ENCODE results near the gene SNX9.

Gene SNX9

GRCh38 chr6:157982563-157983405 lies 159.7 kb downstream of the SNX9 start:
- peak; percentile 24 for DNase-seq

- DNase-seq, result no peak
Measured at GRCh38 chr6:157983406-157984119, 160.5 kb downstream of the SNX9 start.

- DNase-seq, result no peak
Measured at GRCh38 chr6:157984128-157984527, 161.1 kb downstream of the SNX9 start.

GRCh38 chr6:157984686-157985225 lies 161.7 kb downstream of the SNX9 start:
- DNase-seq, result no peak

- DNase-seq, result no peak
Measured at GRCh38 chr6:157985378-157986155, 162.5 kb downstream of the SNX9 start.

GRCh38 chr6:157987788-157988699 lies 165.0 kb downstream of the SNX9 start:
- DNase-seq, result no peak

- DNase-seq, result no peak
Measured at GRCh38 chr6:157988700-157989063, 165.6 kb downstream of the SNX9 start.

- DNase-seq, result peak; percentile 35
Measured at GRCh38 chr6:157989541-157990289, 166.7 kb downstream of the SNX9 start.

GRCh38 chr6:157990321-157991066 lies 167.4 kb downstream of the SNX9 start:
- no peak for DNase-seq

GRCh38 chr6:157991067-157991432 lies 168.0 kb downstream of the SNX9 start:
- DNase-seq, result peak; percentile 41

- no peak for DNase-seq
Measured at GRCh38 chr6:157993076-157993475, 170.0 kb downstream of the SNX9 start.

- DNase-seq, result no peak
Measured at GRCh38 chr6:157994125-157994795, 171.2 kb downstream of the SNX9 start.

Data from NCI-H510A treated with DMSO at 0.1 percent for 48 hours (cell line).